HG03442 (cell line): Measurements from ENCODE around the gene FZD2.
"Not testable (repeated sequence)": the region's sequence is repeated elsewhere in the genome, so short reads cannot be mapped to it uniquely, and the experiment has no call there.

Experiments
- ATAC-seq: cut with Tn5 transposase; IDR thresholded peaks from one replicate; pipeline ENCODE4 v1.9.1; 2021; ENCODE audit warnings: mild to moderate bottlenecking, moderate library complexity; ENCODE audit not compliant: unreplicated experiment

The FZD2 gene

DNA sequence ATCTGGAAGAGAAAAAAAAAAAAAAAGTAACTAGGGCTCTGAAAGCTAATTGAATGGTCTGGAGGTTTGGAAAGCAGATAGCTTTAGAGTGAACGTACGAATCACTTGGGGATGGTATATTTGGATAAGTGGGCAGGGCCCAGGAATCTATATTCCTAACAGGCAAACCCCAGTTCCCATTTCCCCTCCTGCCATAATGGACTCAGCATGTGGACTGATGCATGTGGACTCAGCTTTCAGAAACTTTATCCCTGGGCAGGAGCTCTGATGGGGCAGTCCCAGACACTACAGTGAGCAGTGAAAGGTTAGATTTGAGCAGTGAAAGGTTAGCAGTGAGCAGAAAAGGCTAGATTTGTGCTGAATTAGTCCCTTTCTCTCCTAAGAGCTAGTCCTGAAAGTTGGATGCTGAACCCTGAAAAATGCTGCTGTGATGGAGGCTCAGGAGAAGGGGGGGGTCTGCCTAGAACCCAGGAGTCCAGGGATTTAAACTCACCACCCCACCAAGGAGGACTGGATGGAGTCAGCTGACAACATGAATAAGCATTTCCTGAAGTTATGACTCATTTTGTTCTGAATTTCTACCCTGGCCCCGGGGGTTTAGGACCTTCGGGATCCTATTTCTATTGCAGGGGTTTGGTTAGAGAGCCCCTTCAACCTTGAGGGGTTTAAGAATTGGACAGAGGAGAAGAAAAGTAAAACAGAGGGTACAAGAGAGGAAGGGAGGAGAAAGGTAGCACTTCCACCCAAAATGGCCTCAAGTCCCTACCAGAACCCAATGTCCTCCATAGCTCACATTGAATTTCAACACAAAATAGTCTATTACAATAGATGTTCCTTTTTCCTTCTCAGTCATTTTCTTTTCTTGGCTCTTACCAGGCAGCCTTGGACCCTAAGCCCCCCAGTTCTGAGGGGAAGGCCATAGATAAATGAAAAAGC lies 10.3 kb upstream of the FZD2 start:
- no peak for ATAC-seq

GRCh38 chr17:44547625-44548267 lies 9.5 kb upstream of the FZD2 start:
- ATAC-seq, result no peak

GRCh38 chr17:44548376-44549230 lies 8.7 kb upstream of the FZD2 start:
- ATAC-seq, result no peak

DNA sequence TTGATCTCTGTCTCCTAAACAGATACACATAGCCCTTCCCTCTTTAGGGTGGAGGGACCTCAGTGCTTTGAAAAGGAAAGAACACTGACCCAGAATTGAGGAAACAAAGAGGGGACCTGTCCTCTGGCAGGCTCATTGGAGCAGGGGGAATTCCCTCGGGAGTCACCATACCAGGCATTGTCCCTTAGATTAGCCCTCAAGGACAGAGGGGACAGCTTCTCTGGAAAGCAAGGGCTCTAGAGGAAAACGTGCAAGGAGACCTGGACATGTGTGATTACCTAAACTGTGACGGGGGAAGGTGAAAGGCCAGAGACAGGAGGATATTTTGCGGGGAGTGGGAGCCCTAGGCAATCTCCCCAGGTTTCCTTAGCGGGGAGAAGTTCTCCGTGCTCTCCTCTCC lies 7.6 kb upstream of the FZD2 start:
- no peak for ATAC-seq

GRCh38 chr17:44552361-44552760 lies 4.9 kb upstream of the FZD2 start:
- ATAC-seq, result no peak

GRCh38 chr17:44555099-44555498 lies 2.2 kb upstream of the FZD2 start:
- ATAC-seq, result no peak

GRCh38 chr17:44556166-44556831 lies 985 bp upstream of the FZD2 start:
- ATAC-seq, result no peak

- peak; percentile 21 for ATAC-seq
Observed at GRCh38 chr17:44557651-44558285, 484 bp downstream of the FZD2 start.

DNA sequence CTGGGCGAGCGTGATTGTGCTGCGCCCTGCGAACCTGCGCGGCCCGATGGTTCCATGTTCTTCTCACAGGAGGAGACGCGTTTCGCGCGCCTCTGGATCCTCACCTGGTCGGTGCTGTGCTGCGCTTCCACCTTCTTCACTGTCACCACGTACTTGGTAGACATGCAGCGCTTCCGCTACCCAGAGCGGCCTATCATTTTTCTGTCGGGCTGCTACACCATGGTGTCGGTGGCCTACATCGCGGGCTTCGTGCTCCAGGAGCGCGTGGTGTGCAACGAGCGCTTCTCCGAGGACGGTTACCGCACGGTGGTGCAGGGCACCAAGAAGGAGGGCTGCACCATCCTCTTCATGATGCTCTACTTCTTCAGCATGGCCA lies 1.0 kb downstream of the FZD2 start:
- ATAC-seq, result no peak

DNA sequence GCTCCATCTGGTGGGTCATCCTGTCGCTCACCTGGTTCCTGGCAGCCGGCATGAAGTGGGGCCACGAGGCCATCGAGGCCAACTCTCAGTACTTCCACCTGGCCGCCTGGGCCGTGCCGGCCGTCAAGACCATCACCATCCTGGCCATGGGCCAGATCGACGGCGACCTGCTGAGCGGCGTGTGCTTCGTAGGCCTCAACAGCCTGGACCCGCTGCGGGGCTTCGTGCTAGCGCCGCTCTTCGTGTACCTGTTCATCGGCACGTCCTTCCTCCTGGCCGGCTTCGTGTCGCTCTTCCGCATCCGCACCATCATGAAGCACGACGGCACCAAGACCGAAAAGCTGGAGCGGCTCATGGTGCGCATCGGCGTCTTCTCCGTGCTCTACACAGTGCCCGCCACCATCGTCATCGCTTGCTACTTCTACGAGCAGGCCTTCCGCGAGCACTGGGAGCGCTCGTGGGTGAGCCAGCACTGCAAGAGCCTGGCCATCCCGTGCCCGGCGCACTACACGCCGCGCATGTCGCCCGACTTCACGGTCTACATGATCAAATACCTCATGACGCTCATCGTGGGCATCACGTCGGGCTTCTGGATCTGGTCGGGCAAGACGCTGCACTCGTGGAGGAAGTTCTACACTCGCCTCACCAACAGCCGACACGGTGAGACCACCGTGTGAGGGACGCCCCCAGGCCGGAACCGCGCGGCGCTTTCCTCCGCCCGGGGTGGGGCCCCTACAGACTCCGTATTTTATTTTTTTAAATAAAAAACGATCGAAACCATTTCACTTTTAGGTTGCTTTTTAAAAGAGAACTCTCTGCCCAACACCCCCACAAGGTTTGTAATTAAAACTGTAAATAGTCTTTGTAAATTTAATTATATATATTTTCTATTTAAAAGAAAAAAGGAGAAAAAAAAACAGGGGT lies 1.7 kb downstream of the FZD2 start:
- no peak for ATAC-seq

DNA sequence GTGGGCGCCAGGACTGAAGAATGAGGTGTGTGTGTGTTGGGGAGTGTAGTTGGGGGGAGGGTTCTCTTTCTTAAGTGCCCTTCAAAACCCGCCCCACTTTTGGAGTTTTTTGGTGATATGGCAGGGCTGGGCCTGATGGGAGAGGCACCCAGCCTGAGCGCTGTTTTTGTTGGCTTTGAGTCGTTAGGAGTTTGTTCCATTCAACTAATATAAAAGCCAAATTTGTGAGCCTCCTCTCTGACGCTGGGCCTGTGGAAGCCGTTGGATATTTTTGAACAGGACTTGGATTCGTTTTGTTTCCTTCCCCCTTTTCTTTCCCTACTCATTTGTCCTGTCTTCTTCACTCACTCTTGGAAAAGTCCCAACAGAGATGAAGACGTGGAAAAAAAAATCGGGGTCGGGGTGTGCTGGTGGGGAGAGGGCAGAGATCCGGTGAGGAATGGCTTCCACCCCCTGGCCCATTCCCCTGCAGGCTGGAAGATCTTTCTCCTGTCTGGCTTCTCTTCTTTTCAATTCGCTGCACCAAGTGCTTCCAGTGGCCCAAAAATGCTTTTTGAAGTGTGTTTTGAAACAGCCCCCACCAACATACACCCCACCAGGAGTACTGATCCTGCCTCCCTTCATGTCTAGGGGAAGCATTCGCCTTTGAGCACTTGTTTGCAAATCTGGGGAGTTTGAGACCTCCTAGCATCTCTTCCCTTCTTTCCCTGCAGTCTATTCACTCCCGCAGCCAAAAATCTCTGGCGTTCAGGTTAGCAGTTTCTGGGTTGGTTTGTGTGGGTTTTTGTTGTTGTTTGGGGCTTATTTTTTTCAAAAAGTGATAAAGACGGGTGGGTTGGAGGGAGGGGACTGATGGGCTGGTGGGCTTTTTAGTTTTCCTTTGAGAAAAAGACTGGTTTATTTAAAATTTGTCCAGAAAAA lies 2.6 kb downstream of the FZD2 start:
- ATAC-seq, result no peak

DNA sequence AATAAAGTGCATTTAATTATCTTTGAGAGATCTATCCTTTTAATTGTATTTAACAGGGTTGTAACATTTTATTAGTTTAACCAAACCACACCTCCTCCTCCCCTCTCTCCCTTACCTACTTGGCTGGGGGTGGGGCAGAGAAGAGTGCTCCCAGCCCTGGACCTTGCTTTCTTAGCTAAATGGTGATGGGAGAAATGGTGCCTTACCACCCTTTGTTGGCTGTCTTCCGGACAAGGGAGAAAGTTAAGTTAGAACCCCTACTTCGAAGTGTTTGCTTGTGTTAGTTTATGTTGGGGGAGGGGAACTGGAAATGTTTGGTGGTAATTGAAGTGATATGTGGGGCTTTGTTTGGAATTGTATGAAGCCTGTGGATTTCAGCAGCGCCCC lies 3.9 kb downstream of the FZD2 start:
- ATAC-seq, result no peak

GRCh38 chr17:44564429-44564828 lies 7.1 kb downstream of the FZD2 start:
- ATAC-seq, result no peak

DNA sequence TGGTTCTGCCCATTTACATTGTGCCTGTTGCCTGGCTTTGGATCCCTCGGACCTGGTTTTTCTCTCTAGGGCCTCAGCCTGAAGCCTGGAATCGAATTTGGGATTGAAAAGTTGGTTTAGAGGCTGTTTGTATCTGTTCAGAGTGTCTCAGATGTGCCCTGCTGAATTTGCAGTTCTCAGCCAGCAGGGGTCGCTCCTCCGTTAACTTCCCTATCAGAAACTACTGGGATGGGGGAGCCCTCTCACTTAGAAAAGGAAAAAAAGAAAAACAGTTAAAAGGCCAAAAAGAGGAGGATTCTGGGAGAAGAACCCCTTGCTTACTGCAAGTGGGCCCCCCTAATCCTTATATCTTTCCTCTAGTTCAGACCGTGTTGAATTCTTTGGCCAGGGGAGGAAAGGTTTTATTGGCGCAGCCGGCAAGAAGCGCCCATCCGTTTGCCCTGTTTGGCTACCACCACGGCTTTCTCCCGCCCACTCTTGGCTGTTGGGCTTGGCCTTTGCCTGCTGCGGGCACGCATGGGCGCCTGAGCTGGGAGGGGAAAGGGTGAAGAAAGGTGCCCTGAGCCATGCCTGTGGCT lies 8.7 kb downstream of the FZD2 start:
- no peak for ATAC-seq

GRCh38 chr17:44568311-44568944 lies 11.1 kb downstream of the FZD2 start:
- not testable (repeated sequence) for ATAC-seq

- no peak for ATAC-seq
Observed at GRCh38 chr17:44568945-44569858, 11.9 kb downstream of the FZD2 start.
